HG03175 (cell line): ENCODE data around the gene HECA.
A peak's percentile ranks its signal among the peaks of the same experiment; 100 is the strongest.

ENCODE experiments used
- ATAC-seq: cut with Tn5 transposase; IDR thresholded peaks from one replicate; pipeline ENCODE4 v1.9.1; 2021; ENCODE audit warnings: mild to moderate bottlenecking, moderate library complexity; ENCODE audit not compliant: unreplicated experiment

Gene HECA

GRCh38 chr6:139159016-139159415, 24.1 kb downstream of the HECA start:
- no peak for ATAC-seq

- peak; percentile 28 for ATAC-seq
These were observed 26.3 kb downstream of the HECA start for GRCh38 chr6:139161169-139161568.

GRCh38 chr6:139161817-139162284, 27.0 kb downstream of the HECA start:
- peak; percentile 97 for ATAC-seq

GRCh38 chr6:139164001-139164400, 29.1 kb downstream of the HECA start:
- ATAC-seq, result no peak

GRCh38 chr6:139165324-139165723, 30.4 kb downstream of the HECA start:
- ATAC-seq, result no peak

GRCh38 chr6:139166238-139166955, 31.5 kb downstream of the HECA start:
- no peak for ATAC-seq

GRCh38 chr6:139166956-139167313, 32.1 kb downstream of the HECA start:
- ATAC-seq, result no peak

- ATAC-seq, result no peak
These were observed 37.3 kb downstream of the HECA start for GRCh38 chr6:139172151-139172550.

GRCh38 chr6:139172567-139172966, 37.7 kb downstream of the HECA start:
- no peak for ATAC-seq

- ATAC-seq, result no peak
These were observed 38.3 kb downstream of the HECA start for GRCh38 chr6:139173172-139173571.

- no peak for ATAC-seq
These were observed 38.9 kb downstream of the HECA start for GRCh38 chr6:139173822-139174221.

- no peak for ATAC-seq
These were observed 40.1 kb downstream of the HECA start for GRCh38 chr6:139174961-139175360.

- peak; percentile 64 for ATAC-seq
These were observed 40.6 kb downstream of the HECA start for GRCh38 chr6:139175389-139175948.

- no peak for ATAC-seq
These were observed 46.4 kb downstream of the HECA start for GRCh38 chr6:139181236-139181635.

- ATAC-seq, result no peak
These were observed 49.2 kb downstream of the HECA start for GRCh38 chr6:139184047-139184446.

GRCh38 chr6:139184459-139184858, 49.6 kb downstream of the HECA start:
- no peak for ATAC-seq

GRCh38 chr6:139186242-139186641, 51.4 kb downstream of the HECA start:
- no peak for ATAC-seq

GRCh38 chr6:139186692-139187091, 51.8 kb downstream of the HECA start:
- no peak for ATAC-seq

GRCh38 chr6:139187489-139187888, 52.6 kb downstream of the HECA start:
- no peak for ATAC-seq

- no peak for ATAC-seq
These were observed 54.8 kb downstream of the HECA start for GRCh38 chr6:139189665-139190064.

GRCh38 chr6:139194740-139195139, 59.9 kb downstream of the HECA start:
- no peak for ATAC-seq

- no peak for ATAC-seq
These were observed 63.8 kb downstream of the HECA start for GRCh38 chr6:139198529-139199288.
